Measurements from ENCODE around the gene FCN3. TPM values are rescaled to one million over a fixed set of nuclear protein-coding genes. Genes with fewer than 3 reads are reported as not detected.

The FCN3 gene
- total RNA-seq, 4 donors from 2014 or later: 2.3 to 7.1 (median 3.7) TPM

DNA sequence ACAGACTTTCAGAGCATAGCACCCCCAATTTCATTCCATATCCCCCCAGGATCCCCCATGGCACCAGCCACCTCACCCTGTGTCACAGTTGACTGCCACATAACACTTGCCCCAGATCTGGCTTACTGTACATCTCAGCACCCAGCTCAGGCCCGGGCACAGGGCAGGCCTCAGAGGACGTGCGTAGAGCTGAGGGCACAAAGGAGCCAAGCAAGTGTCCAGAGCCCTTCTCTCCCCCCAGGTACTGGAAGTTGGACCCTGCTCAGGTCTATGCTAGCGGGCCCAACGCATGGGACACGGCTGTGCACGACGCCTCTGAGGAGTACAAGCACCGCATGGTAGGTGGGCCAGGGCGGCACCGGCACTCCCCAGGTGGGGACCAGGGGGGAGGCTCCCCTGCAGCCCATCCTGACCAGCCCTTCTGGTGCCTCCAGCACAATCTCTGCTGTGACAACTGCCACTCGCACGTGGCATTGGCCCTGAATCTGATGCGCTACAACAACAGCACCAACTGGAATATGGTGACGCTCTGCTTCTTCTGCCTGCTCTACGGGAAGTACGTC lies 40.8 kb downstream of the FCN3 start:
- Histone ChIP-seq H3K27me3 (no peaks in the 10 kb centered on the region), H3K36me3 (peaks cover 63% of the 10 kb centered on the region), H3K9me3 (no peaks in the 10 kb centered on the region), H3K4me3 (no peak overlapping the region), H3K27ac (no peak overlapping the region), H3K4me1 (peaks cover 3% of the 10 kb centered on the region)
- 98% methylated on average over 11 of the region's 17 CpGs for WGBS
- DNase-seq (ENCODE audit: low spot score in 2 of 2): no peak
- TF ChIP-seq, protein P1, sequence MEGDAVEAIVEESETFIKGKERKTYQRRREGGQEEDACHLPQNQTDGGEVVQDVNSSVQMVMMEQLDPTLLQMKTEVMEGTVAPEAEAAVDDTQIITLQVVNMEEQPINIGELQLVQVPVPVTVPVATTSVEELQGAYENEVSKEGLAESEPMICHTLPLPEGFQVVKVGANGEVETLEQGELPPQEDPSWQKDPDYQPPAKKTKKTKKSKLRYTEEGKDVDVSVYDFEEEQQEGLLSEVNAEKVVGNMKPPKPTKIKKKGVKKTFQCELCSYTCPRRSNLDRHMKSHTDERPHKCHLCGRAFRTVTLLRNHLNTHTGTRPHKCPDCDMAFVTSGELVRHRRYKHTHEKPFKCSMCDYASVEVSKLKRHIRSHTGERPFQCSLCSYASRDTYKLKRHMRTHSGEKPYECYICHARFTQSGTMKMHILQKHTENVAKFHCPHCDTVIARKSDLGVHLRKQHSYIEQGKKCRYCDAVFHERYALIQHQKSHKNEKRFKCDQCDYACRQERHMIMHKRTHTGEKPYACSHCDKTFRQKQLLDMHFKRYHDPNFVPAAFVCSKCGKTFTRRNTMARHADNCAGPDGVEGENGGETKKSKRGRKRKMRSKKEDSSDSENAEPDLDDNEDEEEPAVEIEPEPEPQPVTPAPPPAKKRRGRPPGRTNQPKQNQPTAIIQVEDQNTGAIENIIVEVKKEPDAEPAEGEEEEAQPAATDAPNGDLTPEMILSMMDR (IDR thresholded peaks at IDR 0.05): no peak
- TF ChIP-seq POLR2AphosphoS5 (IDR thresholded peaks at IDR 0.05) (no peak), POLR2A (IDR thresholded peaks at IDR 0.05) (no peak), EP300 (IDR thresholded peaks at IDR 0.05) (no peak)

DNA sequence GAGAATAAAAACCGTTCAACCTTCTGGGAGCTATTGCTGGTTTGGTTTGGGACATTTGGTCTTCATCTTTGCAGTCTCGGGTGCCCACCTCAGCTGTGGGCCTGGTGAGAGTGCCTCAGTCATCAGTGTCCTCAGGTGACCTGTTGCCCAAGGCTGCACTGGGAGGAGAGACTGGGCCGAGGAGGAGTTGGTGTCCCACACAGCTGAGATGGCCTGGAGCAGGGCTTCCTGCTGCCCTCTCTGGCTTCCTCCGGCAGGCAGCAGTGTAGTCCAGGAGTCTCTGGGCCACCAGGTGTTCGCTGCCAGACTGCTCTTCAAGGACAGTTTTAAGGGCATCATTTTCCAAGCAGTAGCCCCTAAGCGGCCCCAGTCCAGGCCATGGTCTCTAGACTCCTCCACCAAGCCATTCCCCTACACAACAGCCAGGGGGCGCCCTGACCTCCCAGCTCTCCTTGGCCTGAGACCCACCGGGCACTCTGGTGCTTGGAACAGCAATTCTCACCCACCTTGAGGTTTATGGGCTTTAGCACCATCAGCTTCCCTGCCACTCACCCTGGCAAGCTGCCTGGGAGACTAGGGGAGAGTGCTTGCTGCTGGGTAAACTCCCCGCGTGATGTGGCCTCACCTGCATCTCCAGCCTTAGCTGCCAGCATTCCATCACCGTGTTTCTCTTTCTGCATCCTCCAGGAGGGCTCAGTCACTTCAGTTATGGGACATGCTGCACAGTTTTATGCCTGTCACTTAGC lies 41.9 kb downstream of the FCN3 start:
- TF ChIP-seq, protein P1 (IDR thresholded peaks at IDR 0.05): peak; percentile 61 to 88
- no peak for TF ChIP-seq EP300 (IDR thresholded peaks at IDR 0.05)
- Histone ChIP-seq H3K9me3 (no peaks in the 10 kb centered on the region), H3K27me3 (no peaks in the 10 kb centered on the region), H3K36me3 (peaks cover 67% of the 10 kb centered on the region), H3K4me3 (no peak overlapping the region), H3K4me1 (peaks cover 3% of the 10 kb centered on the region), H3K27ac (no peak overlapping the region)
- 61% methylated on average over 8 of the region's 11 CpGs for WGBS
- DNase-seq (ENCODE audit: low spot score in 2 of 2): no peak

DNA sequence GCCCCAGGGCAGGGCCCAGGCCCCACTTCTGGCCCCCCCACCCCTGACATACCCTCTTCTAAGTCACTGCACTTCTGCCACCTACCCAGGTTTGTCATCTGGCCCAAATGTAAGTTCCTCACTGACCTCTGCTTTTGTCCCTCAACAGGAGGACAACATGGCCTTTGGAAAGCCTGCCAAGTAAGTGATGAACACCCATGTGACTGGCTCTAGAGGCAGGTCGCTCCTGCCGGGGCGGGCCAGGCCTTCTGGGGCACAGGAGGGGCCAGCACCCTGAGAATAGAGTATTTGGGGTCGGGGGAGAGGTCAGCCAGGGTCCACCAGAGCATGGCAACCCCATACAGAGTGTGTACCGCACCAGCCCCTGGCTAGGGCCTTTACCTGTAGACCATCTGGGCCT lies 42.7 kb downstream of the FCN3 start:
- no peak for DNase-seq (ENCODE audit: low spot score in 2 of 2)
- TF ChIP-seq EP300 (IDR thresholded peaks at IDR 0.05) (no peak), POLR2AphosphoS5 (IDR thresholded peaks at IDR 0.05) (no peak), POLR2A (IDR thresholded peaks at IDR 0.05) (no peak)
- TF ChIP-seq, protein P1 (IDR thresholded peaks at IDR 0.05): no peak
- peaks cover 11% of the 10 kb centered on the region for H3K4me1 ChIP-seq
- peaks cover 67% of the 10 kb centered on the region for H3K36me3 ChIP-seq
- H3K27ac ChIP-seq: no peak overlapping the region
- no peaks in the 10 kb centered on the region for H3K9me3 ChIP-seq
- H3K27me3 ChIP-seq: no peaks in the 10 kb centered on the region
- 83% methylated on average over 5 of the region's 5 CpGs for WGBS
- no peak overlapping the region for H3K4me3 ChIP-seq

DNA sequence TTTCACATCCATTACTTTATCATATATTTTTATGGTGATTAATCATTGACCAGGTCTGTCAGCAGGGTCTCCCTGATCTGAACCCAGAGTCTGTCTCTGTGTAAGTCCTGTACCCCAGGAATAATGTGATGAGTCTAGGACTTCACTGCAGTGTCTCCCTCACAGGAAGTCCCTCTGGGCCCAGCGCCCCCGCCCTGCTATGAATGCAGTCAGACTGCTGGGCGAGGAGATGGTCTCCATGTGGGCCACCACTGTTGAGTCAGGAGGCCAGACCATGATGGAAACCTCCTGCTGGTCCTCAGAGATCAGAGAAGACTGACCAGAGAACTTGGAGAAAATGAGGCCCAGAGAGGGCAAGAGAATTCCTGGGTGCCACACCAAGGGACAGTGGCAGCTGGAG lies 43.2 kb downstream of the FCN3 start:
- peaks cover 16% of the 10 kb centered on the region for H3K4me1 ChIP-seq
- 85% methylated on average over 3 of the region's 3 CpGs for WGBS
- no peak overlapping the region for H3K27ac ChIP-seq
- H3K27me3 ChIP-seq: no peaks in the 10 kb centered on the region
- no peak overlapping the region for H3K4me3 ChIP-seq
- TF ChIP-seq POLR2AphosphoS5 (IDR thresholded peaks at IDR 0.05): no peak
- TF ChIP-seq, protein P1 (IDR thresholded peaks at IDR 0.05): no peak
- no peak for TF ChIP-seq POLR2A (IDR thresholded peaks at IDR 0.05)
- no peak for TF ChIP-seq EP300 (IDR thresholded peaks at IDR 0.05)
- peaks cover 65% of the 10 kb centered on the region for H3K36me3 ChIP-seq
- DNase-seq (ENCODE audit: low spot score in 2 of 2): no peak
- H3K9me3 ChIP-seq: no peaks in the 10 kb centered on the region

DNA sequence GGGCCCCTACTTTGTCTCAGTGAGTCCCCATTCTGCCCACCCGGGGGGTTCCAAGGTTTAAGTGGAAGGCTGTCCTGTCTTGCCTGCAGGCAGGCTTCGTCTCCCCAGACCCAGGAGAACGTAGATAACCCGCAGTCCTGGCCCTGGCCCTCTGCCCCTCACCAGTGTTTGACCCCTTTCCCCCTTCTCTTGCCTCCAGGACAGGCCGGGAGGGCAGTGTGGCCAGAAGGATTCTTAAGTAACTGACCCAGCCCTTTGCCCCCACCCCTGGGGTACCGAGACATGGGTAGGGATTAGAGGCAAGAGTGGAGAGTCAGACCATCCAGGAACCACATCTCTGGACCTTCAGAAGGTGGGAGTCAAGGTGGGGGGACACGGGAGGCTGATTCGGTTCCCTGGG lies 43.8 kb downstream of the FCN3 start:
- Histone ChIP-seq H3K4me1 (peaks cover 23% of the 10 kb centered on the region), H3K27ac (no peak overlapping the region), H3K36me3 (peaks cover 65% of the 10 kb centered on the region)

More for the DNA sequence above, 43.8 kb downstream of the FCN3 start:
- WGBS: 65% methylated on average over 8 of the region's 8 CpGs
- no peak overlapping the region for H3K4me3 ChIP-seq
- no peaks in the 10 kb centered on the region for H3K27me3 ChIP-seq
- H3K9me3 ChIP-seq: no peaks in the 10 kb centered on the region
- no peak for DNase-seq (ENCODE audit: low spot score in 2 of 2)
- TF ChIP-seq EP300 (IDR thresholded peaks at IDR 0.05) (no peak), POLR2AphosphoS5 (IDR thresholded peaks at IDR 0.05) (no peak), POLR2A (IDR thresholded peaks at IDR 0.05) (no peak)
- TF ChIP-seq, protein P1 (IDR thresholded peaks at IDR 0.05): no peak

Data from suprapubic skin (tissue), 4 donors.